GM19463 (cell line): ENCODE measurements around the gene F8.

ENCODE experiments used
- ATAC-seq: cut with Tn5 transposase; IDR thresholded peaks from one replicate; pipeline ENCODE4 v1.9.1; 2021; ENCODE audit warnings: mild to moderate bottlenecking, moderate library complexity; ENCODE audit not compliant: unreplicated experiment

The F8 gene

DNA sequence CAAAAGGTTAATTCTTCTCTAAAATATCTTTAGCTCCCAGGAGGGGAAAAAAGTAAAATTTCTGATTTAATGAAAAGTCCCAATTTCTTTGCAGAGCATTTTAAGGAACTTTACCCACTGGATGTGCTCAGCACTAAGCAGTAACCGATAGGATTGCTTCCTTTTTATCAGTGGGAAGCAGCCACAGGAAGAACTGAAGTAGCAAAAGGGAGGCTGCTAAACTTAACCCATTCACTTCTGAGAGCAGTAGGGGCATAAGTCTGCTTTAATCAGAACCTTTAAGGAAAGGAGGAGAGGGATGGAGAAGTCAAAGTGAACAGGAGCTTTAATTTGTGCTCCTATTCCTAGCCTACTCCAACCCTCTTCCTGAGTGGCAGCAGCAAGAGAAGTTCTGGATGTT is at the start of gene F8:
F8 (minus strand) TSS at position 139 of the 400 bp plus-strand sequence. CDS start 171 bp downstream, outside the sequence.
- ATAC-seq, result no peak

DNA sequence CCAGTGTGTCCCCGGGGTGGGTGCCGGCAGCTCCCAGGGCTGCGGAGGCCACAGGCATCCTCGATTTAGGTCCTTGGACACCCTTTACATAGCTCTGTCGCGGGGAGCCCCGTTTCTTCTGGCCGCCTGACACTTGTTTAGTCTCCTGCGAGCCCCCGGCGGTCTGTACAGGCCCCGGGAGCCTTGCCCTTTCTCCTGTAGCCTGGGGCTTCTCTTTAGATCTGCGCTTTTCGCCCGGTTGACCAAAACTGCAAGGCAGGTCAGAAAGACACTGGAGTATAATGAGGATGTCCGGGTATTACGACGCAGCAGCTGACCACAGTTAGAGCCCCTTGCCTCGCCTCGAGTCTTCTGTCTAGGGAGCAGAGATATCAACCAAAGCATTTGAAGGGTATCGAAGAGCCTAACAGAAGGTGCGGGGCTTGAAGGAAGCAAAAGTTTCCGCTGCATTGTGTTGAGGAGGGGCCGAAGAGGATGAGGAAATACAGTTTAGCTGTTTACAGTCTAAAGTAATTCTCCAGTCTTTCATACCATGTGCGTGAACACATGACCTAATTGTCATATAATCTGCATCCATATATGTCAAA is 49.3 kb upstream of the F8 start:
- peak; percentile 16 for ATAC-seq

- ATAC-seq, result peak; percentile 86
Measured at GRCh38 chrX:155070975-155071693, 48.6 kb upstream of the F8 start, which contains the start of the genes BRCC3, CMC4 and MTCP1. Gene BRCC3 (plus strand): TSS chrX:155071508. CDS start chrX:155071528, 20 bp downstream. Gene CMC4 (minus strand): TSS chrX:155071136. CDS start chrX:155064023, 7,113 bp downstream. Gene MTCP1 (minus strand): TSS chrX:155071136. CDS start chrX:155066010, 5,126 bp downstream.

DNA sequence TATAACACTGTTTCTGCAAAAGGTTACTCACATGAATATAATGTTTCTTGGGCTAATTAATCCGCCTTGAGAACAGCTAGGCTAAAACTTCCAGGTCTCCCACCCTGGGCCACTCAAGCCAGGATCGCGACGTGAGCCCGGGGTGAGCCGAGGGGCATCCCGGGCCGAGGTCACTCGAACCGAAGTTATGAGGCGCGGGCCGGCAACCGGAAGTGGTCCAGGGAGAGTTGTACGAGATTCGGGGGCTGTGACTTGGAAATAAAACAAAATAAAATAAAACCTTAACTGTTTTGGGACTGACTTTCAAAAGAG is 48.1 kb upstream of the F8 start:
- peak; percentile 10 for ATAC-seq

- no peak for ATAC-seq
Measured at GRCh38 chrX:155070038-155070437, 47.5 kb upstream of the F8 start.

DNA sequence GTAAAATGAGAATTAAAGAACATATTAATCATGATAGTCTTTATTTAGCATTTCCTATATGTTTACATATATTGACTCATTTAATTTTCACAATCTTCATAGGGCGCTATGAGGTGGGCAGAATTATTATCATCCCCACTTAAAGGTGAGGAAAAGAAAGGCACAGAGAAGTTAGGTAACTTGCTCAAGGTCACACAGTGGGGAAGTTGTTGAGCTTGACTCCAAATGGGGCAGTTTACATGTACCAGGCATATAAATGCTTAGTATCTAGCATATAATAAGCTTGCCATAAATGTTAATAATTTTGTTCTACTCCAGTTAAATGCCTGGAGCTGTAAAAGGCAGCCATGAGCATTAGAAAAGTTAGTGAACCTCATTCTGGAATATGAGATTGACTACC is 46.9 kb upstream of the F8 start:
- ATAC-seq, result no peak

DNA sequence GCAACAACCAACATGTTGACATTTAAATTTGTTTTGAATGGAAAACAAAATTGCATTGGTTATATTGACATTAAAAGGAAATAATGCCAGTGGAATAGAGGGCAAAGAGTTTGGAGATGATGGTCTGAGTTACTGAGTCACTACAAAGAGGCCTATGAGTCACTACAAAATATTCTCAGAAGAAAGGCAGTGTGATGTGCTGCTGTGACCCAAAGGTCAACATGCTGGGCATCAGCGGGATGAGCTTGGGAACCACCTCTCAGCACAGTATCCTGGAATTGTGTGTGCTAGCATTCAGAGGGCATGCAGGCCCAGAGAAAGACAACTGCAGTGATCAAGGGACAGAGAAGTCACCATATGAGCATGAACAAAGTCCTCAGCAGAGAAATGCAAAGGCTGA is 45.6 kb upstream of the F8 start:
- no peak for ATAC-seq

DNA sequence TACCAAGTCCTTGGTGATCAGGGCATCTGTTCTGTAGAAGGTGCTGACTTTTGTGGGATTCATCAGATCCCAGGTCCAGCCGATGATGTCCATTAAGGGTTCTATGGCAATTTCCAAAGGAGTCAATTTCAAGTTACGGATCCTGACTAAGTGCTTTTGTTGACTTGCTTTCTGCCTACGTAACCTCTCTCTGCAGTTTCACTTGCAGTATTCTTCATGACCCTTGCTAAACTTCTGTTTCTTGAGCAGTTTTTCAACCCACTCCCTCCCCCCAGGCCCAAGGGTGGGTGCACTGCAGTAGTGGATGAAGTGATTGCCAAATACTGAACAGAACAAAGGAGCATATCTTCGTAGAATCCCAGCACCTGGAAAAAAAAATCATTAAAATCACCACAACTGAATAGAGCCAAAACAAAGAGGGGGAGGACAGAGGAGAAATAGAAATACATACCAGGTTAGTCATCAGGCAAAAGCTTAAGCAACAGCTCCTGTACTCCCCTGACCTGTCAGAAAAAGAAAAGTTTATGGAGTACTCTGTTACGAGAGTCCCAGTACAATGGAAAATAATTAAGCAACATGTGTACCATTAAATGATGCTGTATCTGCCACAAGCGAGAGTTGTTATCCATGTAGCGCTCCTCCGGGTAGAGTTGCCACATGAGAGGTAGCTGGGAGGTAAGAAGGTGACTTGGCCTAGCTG is 42.7 kb upstream of the F8 start:
- no peak for ATAC-seq

GRCh38 chrX:155061760-155062159 is 39.2 kb upstream of the F8 start:
- no peak for ATAC-seq

DNA sequence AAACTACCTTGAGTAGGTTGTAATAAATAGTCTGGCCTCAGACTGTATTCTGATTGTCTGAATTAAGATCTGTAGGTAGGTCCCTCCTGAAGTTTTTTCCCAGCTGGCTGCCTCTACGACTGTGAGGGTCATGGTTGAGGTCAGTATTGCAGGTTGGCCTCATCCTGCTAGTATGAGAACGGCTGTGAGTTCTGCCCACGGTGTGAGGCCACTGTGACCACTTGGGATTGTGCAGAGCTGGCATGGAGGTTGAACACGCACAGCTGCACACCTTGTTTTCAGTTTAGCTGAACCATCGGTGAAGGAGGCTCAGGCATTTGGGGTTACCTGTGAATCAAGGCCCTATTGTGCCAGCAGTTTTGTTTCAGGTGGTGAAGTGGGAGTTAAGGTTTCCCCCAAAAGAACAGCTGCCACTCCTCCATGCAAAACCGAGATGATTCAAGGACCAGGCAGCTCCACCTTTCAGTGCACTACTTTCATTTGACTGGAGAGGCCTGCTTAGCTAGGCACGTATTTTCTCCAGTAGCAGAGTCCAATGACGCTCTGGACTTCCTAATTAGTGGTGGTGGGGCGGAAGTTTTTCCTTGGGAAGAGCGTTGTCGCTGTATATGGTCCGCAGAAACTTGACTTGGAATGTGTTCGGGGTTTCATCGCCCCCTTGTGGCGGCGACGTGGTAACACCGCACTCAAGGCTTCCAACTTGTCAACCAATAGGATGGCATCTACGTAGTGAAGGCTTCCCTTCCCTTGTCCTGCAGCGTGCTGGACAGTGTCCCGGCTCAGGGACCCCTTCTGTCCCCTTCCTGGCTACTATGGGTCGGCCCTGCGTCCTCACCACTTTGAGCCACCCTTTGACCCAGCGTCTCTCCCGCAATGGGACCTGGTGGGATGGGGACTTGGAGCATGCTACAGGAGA is 34.6 kb upstream of the F8 start:
- ATAC-seq, result peak; percentile 86

GRCh38 chrX:155056471-155056870 is 33.9 kb upstream of the F8 start:
- no peak for ATAC-seq

DNA sequence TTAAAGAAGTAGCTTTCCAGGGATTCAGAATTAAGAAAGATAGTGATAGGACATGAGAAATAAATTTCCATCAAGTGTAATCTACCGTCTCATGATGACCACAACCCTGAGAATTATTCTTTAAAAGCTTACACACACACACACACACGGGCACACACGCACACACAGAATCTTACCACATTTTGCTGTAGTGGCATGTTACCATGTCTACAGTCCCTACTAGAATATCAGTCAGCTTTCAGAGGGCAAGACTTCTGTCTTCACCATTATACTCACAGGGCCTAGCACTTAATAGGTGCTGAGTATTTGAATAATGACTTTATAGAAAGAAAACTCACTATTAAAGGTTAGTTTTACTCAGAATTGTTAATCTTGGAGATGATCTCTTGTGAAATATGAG is 33.0 kb upstream of the F8 start:
- ATAC-seq, result no peak

DNA sequence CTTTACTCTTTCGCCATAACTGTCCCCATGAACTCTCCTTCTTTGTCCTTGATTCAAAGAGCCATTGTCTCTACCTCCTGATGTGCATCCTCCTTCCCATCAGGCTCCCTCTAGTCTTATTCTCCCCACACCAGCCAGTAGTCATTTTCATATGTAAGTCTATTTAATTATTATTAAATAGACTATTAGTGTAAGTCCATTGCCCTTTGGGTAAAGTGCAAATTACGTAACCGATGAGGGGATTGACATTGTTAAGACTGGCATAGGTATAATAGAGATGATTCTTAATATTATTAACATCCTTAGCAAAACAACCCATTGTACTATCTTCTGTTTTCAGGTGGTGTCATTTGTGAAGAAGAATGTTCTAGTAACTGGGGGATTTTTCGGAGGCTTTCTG is 31.7 kb upstream of the F8 start:
- no peak for ATAC-seq

DNA sequence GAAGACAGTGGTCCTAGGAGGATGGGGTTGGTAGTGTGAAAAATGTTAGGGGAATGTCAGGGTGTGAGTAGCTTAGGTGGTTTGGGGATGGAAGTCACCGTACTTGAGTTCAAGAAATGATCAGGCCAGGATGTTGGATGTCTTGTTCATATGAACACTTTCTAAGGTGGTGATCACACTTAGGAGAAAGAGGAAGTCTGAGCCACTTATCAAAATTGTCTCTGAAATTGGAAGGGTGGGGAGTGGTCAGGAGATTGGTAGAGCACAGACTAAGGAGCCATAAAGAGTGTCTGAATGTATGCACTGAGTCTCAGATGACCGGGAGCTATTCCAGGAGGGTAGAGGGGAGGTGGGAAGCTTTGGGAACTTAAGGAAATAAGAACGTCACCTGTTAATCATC is 31.1 kb upstream of the F8 start:
- no peak for ATAC-seq

DNA sequence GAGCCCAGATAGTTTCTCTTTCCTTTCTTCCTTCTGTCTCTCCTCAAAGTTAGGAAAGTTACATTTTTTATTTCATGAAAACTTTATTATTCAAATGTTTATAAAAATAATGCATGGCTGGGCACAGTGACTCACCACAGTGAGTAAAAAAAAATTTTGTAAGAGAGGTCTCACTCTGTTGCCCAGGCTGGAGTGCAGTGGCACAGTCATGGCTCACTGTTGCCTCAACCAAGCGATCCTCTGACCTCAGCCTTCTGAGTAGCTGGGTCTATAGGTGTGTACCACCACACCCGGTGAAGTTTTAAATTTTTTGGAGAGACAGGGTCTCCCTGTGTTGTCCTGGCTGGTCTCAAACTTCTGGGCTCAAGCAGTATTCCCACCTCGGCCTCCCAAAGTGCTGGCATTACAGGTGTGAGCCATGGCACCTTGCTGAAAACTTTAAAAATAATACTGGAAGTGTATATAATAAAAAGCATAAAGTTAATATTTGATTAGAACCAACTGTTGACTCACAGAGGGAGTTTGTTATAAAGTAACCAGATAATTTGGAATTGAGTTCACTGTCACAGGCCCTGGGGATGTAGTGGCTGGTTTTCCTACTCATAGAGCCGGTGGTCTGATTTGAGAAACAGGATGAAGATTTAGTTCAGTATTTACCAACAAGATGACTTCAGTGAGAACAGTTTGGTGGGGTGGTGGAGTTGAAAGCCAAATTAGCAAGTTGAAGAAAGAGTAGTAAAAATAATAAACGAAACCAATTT is 30.4 kb upstream of the F8 start:
- ATAC-seq, result no peak

GRCh38 chrX:155048977-155049619 is 26.6 kb upstream of the F8 start:
- no peak for ATAC-seq

DNA sequence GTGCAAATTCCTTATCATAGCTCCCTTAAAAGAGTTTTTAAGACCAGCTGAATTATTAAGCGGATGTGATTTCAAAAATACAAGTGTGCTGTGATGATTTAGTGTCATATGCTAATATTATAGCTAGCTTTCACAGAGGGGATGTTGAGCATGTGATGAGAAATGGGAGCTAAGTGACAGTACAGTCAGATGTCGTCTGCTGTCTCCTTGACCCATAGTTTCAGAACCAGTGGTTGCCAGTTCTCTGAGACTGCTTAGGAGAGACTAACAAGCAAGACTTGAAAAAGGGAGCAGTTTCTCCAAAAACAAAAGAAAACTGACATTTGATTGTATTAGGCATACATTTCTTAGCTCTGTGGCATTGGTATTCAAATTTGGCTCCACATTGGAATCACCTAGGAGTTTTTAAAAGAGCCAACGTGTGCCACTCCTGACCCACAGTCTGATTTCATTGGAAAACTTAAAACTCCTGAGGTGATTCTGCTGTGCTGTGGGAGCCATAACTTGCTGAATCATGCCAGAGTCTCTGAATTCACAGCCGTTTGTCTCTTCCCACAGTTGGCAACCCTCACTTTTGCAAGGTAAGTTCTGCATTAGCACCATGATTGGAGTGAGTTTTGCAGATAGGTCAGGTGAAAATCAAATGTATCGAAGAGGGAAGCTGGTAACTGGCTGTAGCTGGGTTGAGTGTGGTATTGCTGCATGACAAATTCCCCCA is 24.4 kb upstream of the F8 start:
- no peak for ATAC-seq

GRCh38 chrX:155046129-155046810 is 23.7 kb upstream of the F8 start:
- no peak for ATAC-seq

GRCh38 chrX:155035688-155036087 is 13.2 kb upstream of the F8 start:
- ATAC-seq, result no peak
